Measurements from ENCODE around the gene MRPL10. TPM values are rescaled to one million over a fixed set of nuclear protein-coding genes. Genes with fewer than 3 reads are reported as not detected.

MRPL10 gene
- total and polyA plus RNA-seq, 10 of the 15 experiments (the other 5 are each of a cell fraction or from before 2014, with no cell fraction given), result 18.9 to 61.9 (median 47.3) TPM

GRCh38 chr17:47808036-47808829 lies 23.1 kb downstream of the MRPL10 start (continued):
- no peak for TF ChIP-seq MEF2A (IDR thresholded peaks at IDR 0.05; ENCODE audit: insufficient read depth, low read depth, low read length)
- no peak for TF ChIP-seq MAX (IDR thresholded peaks at IDR 0.05; ENCODE audit: low read depth, low read length)

GRCh38 chr17:47807421-47807820 lies 23.9 kb downstream of the MRPL10 start:
- Histone ChIP-seq H3K4me2 (ENCODE audit: control insufficient read depth, insufficient read depth) (no peak overlapping the region), H3K79me2 (ENCODE audit: control insufficient read depth, insufficient read depth, low read length) (no peaks in the 10 kb centered on the region), H3K4me1 (ENCODE audit: control insufficient read depth, insufficient read depth, low read length) (no peaks in the 10 kb centered on the region), H3K4me3 (no peak overlapping the region), H3K9ac (ENCODE audit: control insufficient read depth, insufficient read depth, low read length) (no peak overlapping the region), H3K27me3 (replicated peaks in 1 of 2; ENCODE audit: control insufficient read depth in 2 of 2, insufficient read depth in 2 of 2, low read length in 1 of 2) (no peaks in the 10 kb centered on the region), H3K9me3 (replicated peaks; ENCODE audit: control insufficient read depth, insufficient read depth, low read length) (no peaks in the 10 kb centered on the region), H3K36me3 (ENCODE audit: control insufficient read depth in 2 of 2, insufficient read depth in 2 of 2, low read length in 1 of 2) (peaks cover 0 to 8% of the 10 kb centered on the region in 2 experiments; a peak in 3 of 4 replicates), H4K20me1 (ENCODE audit: control insufficient read depth, insufficient read depth) (no peaks in the 10 kb centered on the region), H2AFZ (ENCODE audit: control insufficient read depth, low read depth, low read length) (no peak overlapping the region), H3K27ac (ENCODE audit: control insufficient read depth, insufficient read depth) (no peak overlapping the region)
- BruUV-seq (replicated peaks), result no TSS peak
- SMC1A ChIA-PET (ENCODE audit: uncharacterized antibody, unreplicated experiment), result no interaction called here
- CTCF ChIA-PET, result no interaction called here
- TF ChIP-seq TCF7 (IDR thresholded peaks at IDR 0.05; ENCODE audit: borderline replicate concordance) (no peak), ELK1 (IDR thresholded peaks at IDR 0.05; ENCODE audit: low read depth, low read length) (no peak), RBBP5 (conservative IDR thresholded peaks at IDR 0.05) (no peak), POLR2A (IDR thresholded peaks at IDR 0.05; ENCODE audit: low read depth, low read length) (no peak), TARDBP (IDR thresholded peaks at IDR 0.05; ENCODE audit: borderline replicate concordance) (no peak), POLR2AphosphoS2 (IDR thresholded peaks at IDR 0.05; ENCODE audit: low read depth, low read length) (no peak), HDGF (IDR thresholded peaks at IDR 0.05) (no peak), MXI1 (IDR thresholded peaks at IDR 0.05; ENCODE audit: low read depth, low read length) (no peak), NFYA (IDR thresholded peaks at IDR 0.05; ENCODE audit: borderline replicate concordance, low read depth, low read length) (no peak), NRF1 (conservative IDR thresholded peaks at IDR 0.05; ENCODE audit: low read depth, low read length) (no peak), PML (IDR thresholded peaks at IDR 0.05; ENCODE audit: low read length) (no peak), MTA3 (IDR thresholded peaks at IDR 0.05; ENCODE audit: borderline replicate concordance, low read length) (no peak)
- RAD21 ChIA-PET (ENCODE audit: unreplicated experiment), result no interaction called here
- in situ Hi-C loops (cut with MboI) (loop anchor here (10.0 kb wide), 1 partner anchor 113 kb away; the partner anchor contains the start of gene TBKBP1), intact Hi-C loops (cut with micrococcal nuclease; ENCODE audit: unreplicated experiment) (no loop called here)
- DNase-seq (ENCODE audit: low read depth, low spot score) (no peak), FAIRE-seq (no peak), ATAC-seq (no peak)
- WGBS (ENCODE audit: insufficient coverage, insufficient replicate concordance, low lambda C conversion rate, missing lambda C conversion rate), result 80% methylated on average over 11 of the region's 11 CpGs
- POLR2A ChIA-PET, result interaction anchor here (0.5 kb wide), 1 partner anchor 214 kb away, joined by 5 read pairs; no protein-coding TSS in a partner anchor
